Transverse colon (tissue), 3 donors: Measurements from ENCODE around the gene SPRR2B.

Experiments used
- CTCF ChIP-seq, 5 experiments: fragments of 200-600 bp in 3 of 5; fragments of 450-650 bp in 2 of 5; sonication (generic) in 3 of 5; IDR thresholded peaks; 1 replicate in 2 of 5; 2 replicates in 3 of 5; pipeline ENCODE4 v1.5.1; 2016 to 2017; ENCODE audit warnings: antibody characterized with exemption in 5 of 5, inconsistent platforms in 3 of 5, mild to moderate bottlenecking in 2 of 5, moderate library complexity in 1 of 5
- POLR2A ChIP-seq: fragments of 450-650 bp; IDR thresholded peaks from one replicate; pipeline ENCODE4 v1.6.1; 2016; ENCODE audit warnings: antibody characterized with exemption, mild to moderate bottlenecking, moderate library complexity

- no peak for TF ChIP-seq CTCF (IDR thresholded peaks at IDR 0.05)
- no peak for TF ChIP-seq POLR2A
Measured at GRCh38 chr1:153040950-153041631, 30.3 kb downstream of the SPRR2B start, which contains the start of gene SPRR2D.
